Common myeloid progenitor, CD34-positive (primary cell): ENCODE measurements around the gene AKAP13.

ENCODE experiments used
- CTCF ChIA-PET: fragments of 350-600 bp; sonication (Branson Sonifier 250); formaldehyde crosslinking; loops from one replicate; lab custom pipeline; 2021; ENCODE audit warnings: antibody characterized with exemption; lab: Charles Lee
- POLR2A ChIA-PET: fragments of 350-600 bp; sonication (Branson Sonifier 250); formaldehyde crosslinking; loops from one replicate; lab custom pipeline; 2021; ENCODE audit warnings: antibody characterized with exemption; lab: Charles Lee
- DNase-seq, 3 donors: peaks; one replicate each; pipeline versions ENCODE4 v3.0.0 to v3.0.0-alpha.2; 2013
- H3K27ac ChIP-seq, 2 experiments: 1 replicate in 1 of 2; 2 replicates in 1 of 2; pipeline ENCODE4 v1.7.0; 2013; ENCODE audit warnings: inconsistent platforms in 2 of 2, low read length in 2 of 2, mild to moderate bottlenecking in 2 of 2, low read depth in 1 of 2, moderate library complexity in 1 of 2; ENCODE audit not compliant: severe bottlenecking in 2 of 2, insufficient read depth in 1 of 2, poor library complexity in 1 of 2
- H3K27me3 ChIP-seq, 5 experiments: replicated peaks in 2 of 5; 1 replicate in 3 of 5; 2 replicates in 2 of 5; pipeline versions ENCODE4 v1.6.1 to v1.7.0; 2013; ENCODE audit warnings: low read length in 4 of 5, mild to moderate bottlenecking in 2 of 5, moderate library complexity in 2 of 5, inconsistent platforms in 1 of 5; ENCODE audit not compliant: insufficient read depth in 5 of 5, control insufficient read depth in 4 of 5
- H3K36me3 ChIP-seq, 4 experiments: 1 replicate in 2 of 4; 2 replicates in 2 of 4; pipeline versions ENCODE4 v1.6.1 to v1.7.0; 2013; ENCODE audit warnings: low read length in 3 of 4, control low read depth in 1 of 4, mild to moderate bottlenecking in 1 of 4; ENCODE audit not compliant: control insufficient read depth in 4 of 4, insufficient read depth in 4 of 4
- H3K4me1 ChIP-seq, 4 experiments: 1 replicate in 3 of 4; 2 replicates in 1 of 4; pipeline versions ENCODE4 v1.6.1 to v1.7.1; 2013; ENCODE audit warnings: low read length in 3 of 4, mild to moderate bottlenecking in 3 of 4, control low read depth in 1 of 4, inconsistent platforms in 1 of 4, moderate library complexity in 1 of 4; ENCODE audit not compliant: control insufficient read depth in 4 of 4, insufficient read depth in 4 of 4; ENCODE audit errors: control extremely low read depth in 1 of 4
- H3K4me3 ChIP-seq, 7 experiments: 1 replicate in 4 of 7; 2 replicates in 3 of 7; pipeline versions ENCODE4 v1.5.1 to v1.7.0; 2013; ENCODE audit warnings: mild to moderate bottlenecking in 7 of 7, low read length in 6 of 7, moderate library complexity in 6 of 7, inconsistent platforms in 2 of 7, low read depth in 2 of 7, control low read depth in 1 of 7; ENCODE audit not compliant: insufficient read depth in 4 of 7, control insufficient read depth in 1 of 7; ENCODE audit errors: extremely low read depth in 1 of 7
- H3K9me3 ChIP-seq, 5 experiments: 1 replicate in 4 of 5; 2 replicates in 1 of 5; pipeline versions ENCODE4 v1.6.1 to v1.7.1; 2013; ENCODE audit warnings: low read length in 4 of 5, mild to moderate bottlenecking in 2 of 5, inconsistent platforms in 1 of 5, low read depth in 1 of 5, moderate library complexity in 1 of 5; ENCODE audit not compliant: control insufficient read depth in 4 of 5, insufficient read depth in 2 of 5; ENCODE audit errors: control extremely low read depth in 1 of 5
- WGBS: methylation state at CpG from one replicate; pipeline ENCODE4 v1.1.5; 2013; ENCODE audit not compliant: insufficient coverage; 5-methylcytosine and 5-hydroxymethylcytosine counted together

The AKAP13 gene

DNA sequence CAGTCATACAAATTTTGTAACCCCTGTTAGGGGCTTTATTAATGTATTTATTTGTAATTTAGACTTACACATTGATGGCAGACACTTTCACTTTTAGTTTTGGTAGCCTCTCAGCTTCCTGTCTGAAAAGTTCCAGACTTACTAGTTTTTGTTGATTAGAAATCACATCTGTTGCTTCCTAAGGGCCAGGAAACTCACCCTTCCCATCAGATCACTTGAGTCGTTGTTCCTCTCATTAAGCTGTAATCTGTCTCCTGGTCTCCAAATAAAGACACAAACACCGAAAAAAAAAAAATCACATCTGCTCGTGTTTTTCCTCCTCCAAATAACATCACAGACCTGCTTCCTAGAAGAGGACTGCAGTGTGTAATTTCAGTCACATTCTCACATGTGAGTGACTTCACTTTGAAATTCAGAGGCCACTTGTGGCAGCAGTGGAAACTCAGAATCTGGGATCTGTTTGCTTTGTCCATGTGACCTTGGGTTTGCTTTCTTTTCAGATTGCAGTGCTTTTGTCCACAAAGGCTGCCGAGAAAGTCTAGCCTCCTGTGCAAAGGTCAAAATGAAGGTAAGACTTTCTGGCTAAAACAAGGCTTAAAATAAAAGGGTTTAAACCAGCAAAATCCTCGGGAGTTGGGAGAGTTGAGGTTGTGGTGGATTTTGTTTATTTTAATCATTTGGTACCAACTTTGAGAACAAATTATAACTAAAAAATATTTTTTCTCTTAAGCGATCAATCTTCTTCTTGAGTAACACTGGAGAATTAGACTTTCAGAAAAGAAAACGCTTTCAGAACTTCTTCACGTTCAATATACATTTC lies 327.3 kb downstream of the AKAP13 start:
- peak overlapping the region; percentile 62 to 86 for H3K27ac ChIP-seq
- peak overlapping the region in 6 of 7 experiments; percentile 34 to 72 (median 56) for H3K4me3 ChIP-seq
- CTCF ChIA-PET, result interaction anchor here (1.0 to 1.5 kb wide), 3 partner anchors 15 to 80 kb away, joined by 3 to 4 read pairs (median 3); no protein-coding TSS in a partner anchor
- peaks cover 19 to 50% (median 37%) of the 10 kb centered on the region in 4 experiments for H3K36me3 ChIP-seq
- H3K4me1 ChIP-seq, result peaks cover 18 to 54% (median 43%) of the 10 kb centered on the region in 4 experiments
- no peaks in the 10 kb centered on the region for H3K27me3 ChIP-seq
- peak in 2 of 3 donors; percentile 71 to 74 for DNase-seq
- POLR2A ChIA-PET, result interaction anchor here (0.7 to 0.9 kb wide), 2 partner anchors 18 to 57 kb away, joined by 3 to 4 read pairs; no protein-coding TSS in a partner anchor
- H3K9me3 ChIP-seq, result no peaks in the 10 kb centered on the region
- 25% methylated on average over 4 of the region's 8 CpGs for WGBS

- CTCF ChIA-PET, result interaction anchor here (0.8 to 1.5 kb wide), 2 partner anchors 17 to 92 kb away, joined by 3 to 4 read pairs; no protein-coding TSS in a partner anchor
- Histone ChIP-seq H3K9me3 (no peaks in the 10 kb centered on the region), H3K27ac (no peak overlapping the region), H3K27me3 (no peaks in the 10 kb centered on the region), H3K4me3 (no peak overlapping the region), H3K36me3 (peaks cover 23 to 55% (median 40%) of the 10 kb centered on the region in 4 experiments), H3K4me1 (peaks cover 18 to 47% (median 37%) of the 10 kb centered on the region in 4 experiments)
- POLR2A ChIA-PET, result no interaction called here
- DNase-seq, result no peak
- WGBS, result 92% methylated on average over 6 of the region's 6 CpGs
Measured at GRCh38 chr15:85708402-85708941, 328.1 kb downstream of the AKAP13 start.

DNA sequence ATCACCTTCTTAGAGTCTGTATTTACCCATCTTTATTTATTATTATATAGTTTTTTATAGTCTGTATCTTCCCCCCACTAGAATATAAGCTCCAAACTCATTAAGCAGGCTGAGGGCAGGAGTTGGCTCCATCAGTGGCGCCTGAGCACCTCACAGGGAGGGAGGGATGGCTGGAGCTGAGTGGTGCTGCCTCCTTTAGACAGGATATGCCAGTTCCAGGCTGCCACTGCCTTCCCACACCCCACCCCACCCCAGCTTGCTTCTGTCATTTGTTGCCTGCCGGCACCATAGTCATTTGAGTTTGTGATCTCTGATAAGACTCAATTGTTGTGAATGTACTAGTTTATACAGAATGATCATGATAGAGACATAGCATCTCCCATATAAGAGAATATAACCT lies 328.8 kb downstream of the AKAP13 start:
- H3K9me3 ChIP-seq, result no peaks in the 10 kb centered on the region
- POLR2A ChIA-PET, result no interaction called here
- H3K36me3 ChIP-seq, result peaks cover 23 to 60% (median 43%) of the 10 kb centered on the region in 4 experiments
- DNase-seq, result no peak
- H3K4me3 ChIP-seq, result no peak overlapping the region
- no peaks in the 10 kb centered on the region for H3K27me3 ChIP-seq
- WGBS, result 100% methylated on average over 1 of the region's 2 CpGs
- no peak overlapping the region for H3K27ac ChIP-seq
- CTCF ChIA-PET, result interaction anchor here (0.8 to 1.5 kb wide), 2 partner anchors 16 to 92 kb away, joined by 3 to 4 read pairs; no protein-coding TSS in a partner anchor
- peaks cover 14 to 41% (median 32%) of the 10 kb centered on the region in 4 experiments for H3K4me1 ChIP-seq

- Histone ChIP-seq H3K36me3 (peaks cover 28 to 62% (median 43%) of the 10 kb centered on the region in 4 experiments), H3K4me3 (no peak overlapping the region), H3K27ac (no peak overlapping the region)
Measured at GRCh38 chr15:85710340-85710842, 330.0 kb downstream of the AKAP13 start.

GRCh38 chr15:85711580-85712192 lies 331.3 kb downstream of the AKAP13 start:
- DNase-seq, result no peak
- Histone ChIP-seq H3K4me1 (peaks cover 11 to 19% (median 15%) of the 10 kb centered on the region in 4 experiments), H3K27ac (no peak overlapping the region), H3K4me3 (no peak overlapping the region), H3K9me3 (no peaks in the 10 kb centered on the region), H3K36me3 (peaks cover 33 to 74% (median 52%) of the 10 kb centered on the region in 4 experiments), H3K27me3 (no peaks in the 10 kb centered on the region)
- 100% methylated on average over 7 of the region's 7 CpGs for WGBS
- ChIA-PET POLR2A (interaction anchor here (0.7 kb wide), 1 partner anchor 373 kb away, joined by 6 read pairs; no protein-coding TSS in a partner anchor), CTCF (interaction anchor here (0.6 to 2.7 kb wide), 5 partner anchors 8 to 86 kb away, joined by 3 to 8 read pairs (median 5); no protein-coding TSS in a partner anchor)

More at GRCh38 chr15:85710340-85710842, 330.0 kb downstream of the AKAP13 start:
- DNase-seq, result no peak
- CTCF ChIA-PET, result interaction anchor here (0.6 to 1.3 kb wide), 4 partner anchors 9 to 420 kb away, joined by 3 to 5 read pairs (median 3); no protein-coding TSS in a partner anchor
- POLR2A ChIA-PET, result no interaction called here
- H3K27me3 ChIP-seq, result no peaks in the 10 kb centered on the region
- peaks cover 14 to 31% (median 24%) of the 10 kb centered on the region in 4 experiments for H3K4me1 ChIP-seq
- whole genome bisulfite sequencing, result 98% methylated on average over 7 of the region's 7 CpGs
- H3K9me3 ChIP-seq, result no peaks in the 10 kb centered on the region

DNA sequence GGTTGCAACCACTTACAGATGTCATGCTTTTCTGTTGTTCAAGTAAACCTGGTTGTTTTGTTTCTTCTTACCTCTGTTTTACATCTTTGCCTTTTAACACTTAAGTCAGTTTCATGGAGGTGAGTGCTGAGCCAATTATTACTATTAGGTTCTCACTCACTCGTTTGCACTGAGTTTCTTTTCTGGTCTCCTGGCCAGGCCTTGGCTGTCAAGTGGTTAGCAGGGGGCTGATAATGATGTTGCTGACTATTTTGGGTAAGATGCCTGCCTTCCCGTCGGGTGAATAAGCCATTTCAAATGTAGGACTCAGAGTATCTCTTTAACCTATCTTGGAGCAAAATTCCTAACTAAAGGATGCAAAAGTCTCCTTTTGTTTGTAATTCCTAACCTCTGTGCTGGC lies 335.9 kb downstream of the AKAP13 start:
- H3K27me3 ChIP-seq, result no peaks in the 10 kb centered on the region
- DNase-seq, result no peak
- peak overlapping the region in 1 of 2 experiments; percentile 11 for H3K27ac ChIP-seq
- H3K36me3 ChIP-seq, result peaks cover 45 to 92% (median 65%) of the 10 kb centered on the region in 4 experiments
- H3K4me1 ChIP-seq, result no peaks in the 10 kb centered on the region
- ChIA-PET CTCF (no interaction called here), POLR2A (no interaction called here)
- no peaks in the 10 kb centered on the region for H3K9me3 ChIP-seq
- WGBS, result 100% methylated on average over 2 of the region's 3 CpGs
- H3K4me3 ChIP-seq, result no peak overlapping the region
